Peyer's patch (tissue), 4 donors: ENCODE results near the gene RNF182.

Source experiments
- POLR2A ChIP-seq, 2 donors: fragments of 450-650 bp; IDR thresholded peaks; one replicate each; pipeline ENCODE4 v1.5.1; 2017; ENCODE audit warnings: antibody characterized with exemption in 2 of 2, mild to moderate bottlenecking in 2 of 2, moderate library complexity in 2 of 2
- TF ChIP-seq, protein P1 (sequence below), 6 experiments: fragments of 450-650 bp in 4 of 6; fragments of 200-600 bp in 2 of 6; sonication (generic) in 1 of 6; IDR thresholded peaks; one replicate each; pipeline ENCODE4 v1.5.1; 2017 to 2019; ENCODE audit warnings: antibody characterized with exemption in 6 of 6, mild to moderate bottlenecking in 3 of 6, moderate library complexity in 1 of 6

DNA sequence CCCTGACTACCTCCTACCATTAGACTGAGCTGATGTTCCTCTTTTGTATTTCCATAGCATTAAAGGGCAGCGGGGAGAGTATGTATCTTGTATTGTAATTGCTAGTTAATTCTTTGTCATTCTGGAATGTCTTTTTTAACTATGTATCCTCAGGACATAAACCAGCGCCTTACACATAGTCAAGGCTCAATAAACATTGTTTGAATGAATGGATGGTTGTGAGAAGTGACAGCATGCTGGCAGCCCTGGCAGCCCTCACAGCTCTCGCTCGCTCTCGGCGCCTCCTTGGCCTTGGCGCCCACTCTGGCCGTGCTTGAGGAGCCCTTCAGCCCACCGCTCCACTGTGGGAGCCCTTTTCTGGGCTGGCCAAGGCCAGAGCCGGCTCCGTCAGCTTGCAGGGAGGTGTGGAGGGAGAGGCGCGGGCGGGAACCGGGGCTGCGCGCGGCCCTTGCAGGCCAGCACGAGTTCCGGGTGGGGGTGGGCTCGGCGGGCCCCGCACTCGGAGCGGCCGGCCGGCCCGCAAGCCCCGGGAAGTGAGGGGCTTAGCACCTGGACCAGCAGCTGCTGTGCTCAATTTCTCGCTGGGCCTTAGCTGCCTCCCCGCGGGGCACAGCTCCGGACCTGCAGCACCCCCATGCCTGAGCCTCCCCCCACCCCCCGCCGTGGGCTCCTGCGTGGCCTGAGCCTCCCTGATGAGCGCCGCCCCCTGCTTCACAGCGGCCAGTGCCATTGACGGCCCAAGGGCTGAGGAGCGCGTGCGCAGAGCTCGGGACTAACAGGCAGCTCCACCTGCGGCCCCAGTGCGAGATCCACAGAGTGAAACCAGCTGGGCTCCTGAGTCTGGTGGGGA, 93.1 kb downstream of the RNF182 start:
- TF ChIP-seq POLR2A (IDR thresholded peaks at IDR 0.05) = no peak
- TF ChIP-seq, protein P1, sequence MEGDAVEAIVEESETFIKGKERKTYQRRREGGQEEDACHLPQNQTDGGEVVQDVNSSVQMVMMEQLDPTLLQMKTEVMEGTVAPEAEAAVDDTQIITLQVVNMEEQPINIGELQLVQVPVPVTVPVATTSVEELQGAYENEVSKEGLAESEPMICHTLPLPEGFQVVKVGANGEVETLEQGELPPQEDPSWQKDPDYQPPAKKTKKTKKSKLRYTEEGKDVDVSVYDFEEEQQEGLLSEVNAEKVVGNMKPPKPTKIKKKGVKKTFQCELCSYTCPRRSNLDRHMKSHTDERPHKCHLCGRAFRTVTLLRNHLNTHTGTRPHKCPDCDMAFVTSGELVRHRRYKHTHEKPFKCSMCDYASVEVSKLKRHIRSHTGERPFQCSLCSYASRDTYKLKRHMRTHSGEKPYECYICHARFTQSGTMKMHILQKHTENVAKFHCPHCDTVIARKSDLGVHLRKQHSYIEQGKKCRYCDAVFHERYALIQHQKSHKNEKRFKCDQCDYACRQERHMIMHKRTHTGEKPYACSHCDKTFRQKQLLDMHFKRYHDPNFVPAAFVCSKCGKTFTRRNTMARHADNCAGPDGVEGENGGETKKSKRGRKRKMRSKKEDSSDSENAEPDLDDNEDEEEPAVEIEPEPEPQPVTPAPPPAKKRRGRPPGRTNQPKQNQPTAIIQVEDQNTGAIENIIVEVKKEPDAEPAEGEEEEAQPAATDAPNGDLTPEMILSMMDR (IDR thresholded peaks at IDR 0.05) = no peak
